ENCODE data around the gene ZFHX3. TPM values are rescaled to one million over a fixed set of nuclear protein-coding genes. Genes with fewer than 3 reads are reported as not detected.
"Not testable (repeated sequence)": the region's sequence is repeated elsewhere in the genome, so short reads cannot be mapped to it uniquely, and the experiment has no call there.

ZFHX3 gene
- total RNA-seq, 1 donor, result 4.0 TPM

- no peak for DNase-seq (ENCODE audit: low read depth in 2 of 3, low spot score in 2 of 3)
These were observed 23.3 kb downstream of the ZFHX3 start for GRCh38 chr16:73024571-73025105.

- no peak for DNase-seq (ENCODE audit: low read depth in 2 of 3, low spot score in 2 of 3)
These were observed 24.0 kb downstream of the ZFHX3 start for GRCh38 chr16:73023752-73024570.

- no peak for DNase-seq (ENCODE audit: low read depth in 2 of 3, low spot score in 2 of 3)
These were observed 24.6 kb downstream of the ZFHX3 start for GRCh38 chr16:73023320-73023719.

- no peak for DNase-seq (ENCODE audit: low read depth in 2 of 3, low spot score in 2 of 3)
These were observed 25.4 kb downstream of the ZFHX3 start for GRCh38 chr16:73022534-73022933.

- no peak for DNase-seq (ENCODE audit: low read depth in 2 of 3, low spot score in 2 of 3)
These were observed 25.9 kb downstream of the ZFHX3 start for GRCh38 chr16:73021866-73022495.

- no peak for DNase-seq (ENCODE audit: low read depth in 2 of 3, low spot score in 2 of 3)
These were observed 27.5 kb downstream of the ZFHX3 start for GRCh38 chr16:73020409-73020884.

- no peak for DNase-seq (ENCODE audit: low read depth in 2 of 3, low spot score in 2 of 3)
These were observed 28.2 kb downstream of the ZFHX3 start for GRCh38 chr16:73019457-73020362.

GRCh38 chr16:73018821-73019456 lies 29.0 kb downstream of the ZFHX3 start:
- no peak for DNase-seq (ENCODE audit: low read depth in 2 of 3, low spot score in 2 of 3)

- DNase-seq (ENCODE audit: low read depth in 2 of 3, low spot score in 2 of 3), result no peak
These were observed 30.6 kb downstream of the ZFHX3 start for GRCh38 chr16:73017321-73017720.

- DNase-seq (ENCODE audit: low read depth in 2 of 3, low spot score in 2 of 3), result no peak
These were observed 31.5 kb downstream of the ZFHX3 start for GRCh38 chr16:73016488-73016830.

- peak in 1 of 3 donors; percentile 74 for DNase-seq (ENCODE audit: low read depth in 2 of 3, low spot score in 2 of 3)
These were observed 32.1 kb downstream of the ZFHX3 start for GRCh38 chr16:73015612-73016487.

GRCh38 chr16:73014768-73015167 lies 33.2 kb downstream of the ZFHX3 start:
- no peak for DNase-seq (ENCODE audit: low read depth in 2 of 3, low spot score in 2 of 3)

- DNase-seq (ENCODE audit: low read depth in 2 of 3, low spot score in 2 of 3), result no peak
These were observed 34.0 kb downstream of the ZFHX3 start for GRCh38 chr16:73013974-73014373.

- DNase-seq (ENCODE audit: low read depth in 2 of 3, low spot score in 2 of 3), result no peak
These were observed 35.6 kb downstream of the ZFHX3 start for GRCh38 chr16:73012341-73012740.

- DNase-seq (ENCODE audit: low read depth in 2 of 3, low spot score in 2 of 3), result no peak
These were observed 36.0 kb downstream of the ZFHX3 start for GRCh38 chr16:73011926-73012325.

GRCh38 chr16:73010150-73010676 lies 37.7 kb downstream of the ZFHX3 start:
- peak in 1 of 3 donors; percentile 47 for DNase-seq (ENCODE audit: low read depth in 2 of 3, low spot score in 2 of 3)

GRCh38 chr16:73009710-73010109 lies 38.2 kb downstream of the ZFHX3 start:
- not testable (repeated sequence) for DNase-seq (ENCODE audit: low read depth in 2 of 3, low spot score in 2 of 3)

GRCh38 chr16:73006026-73006425 lies 41.9 kb downstream of the ZFHX3 start:
- DNase-seq (ENCODE audit: low read depth in 2 of 3, low spot score in 2 of 3), result no peak

GRCh38 chr16:73002866-73003265 lies 45.1 kb downstream of the ZFHX3 start:
- DNase-seq (ENCODE audit: low read depth in 2 of 3, low spot score in 2 of 3), result no peak

Data from hematopoietic multipotent progenitor cell (in vitro differentiated cells).